IPS-18c (cell line): ENCODE data around the gene MSI2.

Source experiments
- H3K4me3 ChIP-seq: 2 replicates; pipeline ENCODE4 v1.7.0; 2013; ENCODE audit warnings: low read depth, mild to moderate bottlenecking, low read length, moderate library complexity; ENCODE audit not compliant: insufficient read depth
- H3K9me3 ChIP-seq: one replicate; pipeline ENCODE4 v1.6.1; 2013; ENCODE audit warnings: mild to moderate bottlenecking, low read length, moderate library complexity; ENCODE audit not compliant: control insufficient read depth, insufficient read depth

The MSI2 gene

DNA sequence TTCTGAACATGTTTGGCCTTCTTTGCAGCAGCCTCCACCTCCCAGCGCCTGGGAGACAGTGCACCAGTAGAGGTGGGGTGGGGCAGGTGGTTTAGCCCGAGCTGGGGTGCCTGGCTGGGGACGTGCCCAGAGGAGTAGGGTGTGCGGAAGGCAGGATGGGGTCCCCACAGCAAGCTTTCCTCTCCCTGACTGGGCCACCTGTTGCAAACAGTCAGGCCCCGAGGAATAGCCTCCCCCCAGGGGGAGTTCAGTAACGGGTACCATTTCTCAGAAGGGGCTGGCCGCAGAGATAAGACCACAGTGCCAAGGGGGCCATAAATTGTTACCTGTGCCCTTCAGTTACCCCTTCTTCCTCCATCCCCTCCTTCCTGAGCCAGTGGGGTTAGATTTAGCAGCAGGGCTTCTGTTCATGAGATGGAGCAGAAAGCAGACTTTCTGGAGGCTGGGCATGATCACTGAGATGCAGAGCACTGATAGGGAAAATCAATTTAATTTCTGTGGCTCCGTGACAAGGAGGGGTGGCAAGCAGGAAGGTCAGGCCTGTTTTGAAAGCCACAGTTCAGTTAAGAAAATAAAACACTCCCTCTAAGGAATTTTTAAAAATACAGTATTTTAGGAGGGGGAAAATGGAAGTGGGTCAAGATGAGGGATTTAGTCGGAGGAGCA is 181.9 kb downstream of the MSI2 start:
- Histone ChIP-seq H3K4me3 (no peak overlapping the region), H3K9me3 (no peaks in the 10 kb centered on the region)

DNA sequence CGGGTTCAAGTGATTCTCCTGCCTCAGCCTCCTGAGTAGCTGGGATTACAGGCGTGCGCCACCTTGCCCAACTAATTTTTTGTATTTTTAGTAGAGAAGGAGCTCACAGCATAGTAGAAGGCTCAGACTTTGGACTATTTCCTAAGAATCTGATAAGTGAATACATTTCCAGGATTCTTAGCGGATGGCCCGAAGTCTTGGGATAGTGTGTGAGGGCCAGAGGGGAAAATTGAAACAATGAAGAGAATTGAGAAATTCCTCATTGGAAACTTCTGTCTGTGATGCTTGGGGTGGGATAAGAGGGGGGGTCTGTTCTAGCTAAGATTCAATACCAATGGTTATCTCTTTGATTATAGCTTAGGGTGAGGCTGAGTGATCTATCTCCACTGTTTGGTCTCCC is 183.3 kb downstream of the MSI2 start:
- no peaks in the 10 kb centered on the region for H3K9me3 ChIP-seq
- H3K4me3 ChIP-seq = no peak overlapping the region

DNA sequence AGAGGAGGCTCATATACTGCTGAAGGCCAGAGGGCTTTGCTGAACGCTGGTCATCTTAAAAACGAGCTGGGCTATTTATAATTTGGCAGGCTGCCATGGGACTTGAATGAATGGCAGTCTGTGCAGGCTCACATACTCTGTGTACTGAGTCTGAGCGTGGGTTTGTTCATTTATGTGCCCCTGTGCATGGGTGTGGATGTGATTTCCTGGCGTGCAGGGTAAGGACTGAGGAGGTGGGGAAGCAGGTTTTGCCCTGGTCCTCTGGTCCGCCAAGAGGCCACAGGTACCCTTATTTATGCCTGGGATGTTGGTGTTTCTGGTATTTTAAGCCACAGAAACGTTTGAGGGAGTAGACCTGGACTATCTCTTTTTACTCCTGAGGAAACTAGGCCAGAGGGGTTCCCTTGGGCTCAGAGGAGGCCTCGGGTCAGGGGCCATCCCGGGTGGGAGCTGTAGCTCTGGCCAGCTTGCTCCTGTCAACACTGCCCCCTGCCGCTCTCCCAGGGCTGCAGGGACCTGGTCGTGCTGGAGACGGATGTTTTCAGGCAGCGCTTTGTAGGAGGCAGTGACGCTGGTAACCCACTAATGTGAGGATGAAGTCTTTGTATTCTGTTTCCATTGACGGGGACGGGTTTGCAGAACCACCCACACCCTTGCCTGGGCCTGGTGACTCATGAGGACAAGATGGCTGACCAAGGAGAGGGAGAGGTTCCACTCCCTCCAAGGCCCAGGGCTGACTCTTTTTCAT is 184.4 kb downstream of the MSI2 start:
- Histone ChIP-seq H3K9me3 (no peaks in the 10 kb centered on the region), H3K4me3 (no peak overlapping the region)

DNA sequence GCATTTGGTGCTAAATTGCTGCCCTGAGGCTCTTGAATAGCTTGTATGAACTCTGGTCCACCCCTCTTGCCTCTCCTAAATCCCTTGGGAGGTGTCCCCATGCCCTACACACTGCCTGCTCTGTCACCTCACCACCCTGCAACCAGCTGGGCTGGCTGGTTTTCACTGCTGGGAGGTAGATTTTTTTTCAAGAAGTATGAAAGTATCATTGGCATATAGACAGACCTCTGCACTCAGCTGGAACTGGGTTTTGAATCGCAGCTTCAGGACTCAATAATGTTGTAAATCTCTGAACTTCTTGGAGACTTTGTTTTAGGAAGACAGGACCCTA is 184.9 kb downstream of the MSI2 start:
- H3K4me3 ChIP-seq = no peak overlapping the region
- H3K9me3 ChIP-seq = peaks cover 2% of the 10 kb centered on the region

DNA sequence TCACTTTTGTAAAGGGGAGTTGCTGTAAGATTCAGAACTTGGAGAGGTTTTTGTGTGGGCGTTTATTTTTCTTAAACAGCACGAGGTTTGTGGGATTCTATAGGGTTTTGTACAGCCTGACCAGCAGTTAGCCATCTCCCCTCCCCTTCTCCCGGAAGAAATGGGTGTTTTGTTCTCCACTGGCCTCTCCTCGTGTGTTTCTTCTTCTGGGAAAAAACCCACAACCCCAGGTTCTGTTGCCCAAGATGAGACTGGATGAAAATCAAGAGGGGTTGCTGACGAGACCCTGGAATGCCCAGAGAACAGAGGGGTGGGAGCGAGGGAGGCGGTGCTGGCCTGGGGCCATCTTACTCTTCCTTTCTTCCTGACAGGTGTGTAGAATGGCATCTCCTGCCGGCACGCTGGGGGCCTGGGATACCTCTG is 186.1 kb downstream of the MSI2 start:
- H3K4me3 ChIP-seq = no peak overlapping the region

DNA sequence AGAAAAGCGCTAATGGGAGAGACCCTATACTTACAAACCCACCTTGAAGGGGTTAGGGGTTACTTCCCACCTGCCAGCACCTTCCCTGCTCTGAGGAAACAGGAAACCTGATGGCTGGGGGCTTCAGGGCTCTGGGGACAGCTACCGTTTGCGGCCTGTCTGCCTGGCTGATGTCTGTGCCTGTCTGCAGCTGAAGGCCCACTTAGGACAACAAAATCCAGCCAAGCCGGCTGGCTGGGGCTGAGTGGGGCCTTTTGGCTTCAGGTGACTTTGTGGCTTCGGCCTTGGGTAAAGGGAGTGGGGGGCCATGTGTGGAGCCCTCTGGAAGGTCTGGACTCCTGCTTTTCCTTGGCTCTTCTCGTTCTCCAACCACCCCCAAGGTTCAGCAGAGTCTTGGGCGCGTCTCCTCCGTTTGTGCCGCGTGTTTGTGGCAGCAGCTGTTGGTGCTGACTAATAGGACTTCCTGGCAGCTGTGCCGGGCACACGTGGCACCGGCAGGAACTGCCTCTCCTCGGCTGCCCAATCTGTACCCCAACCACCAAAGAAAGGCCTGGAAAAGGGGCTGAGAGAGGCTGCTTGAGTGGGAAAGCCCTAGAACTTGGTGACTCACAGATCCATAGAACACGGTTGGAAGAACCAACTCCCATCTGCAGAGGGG is 186.7 kb downstream of the MSI2 start:
- no peak overlapping the region for H3K4me3 ChIP-seq
- peaks cover 2% of the 10 kb centered on the region for H3K9me3 ChIP-seq

More for the DNA sequence above, 186.1 kb downstream of the MSI2 start:
- H3K9me3 ChIP-seq = peaks cover 2% of the 10 kb centered on the region

DNA sequence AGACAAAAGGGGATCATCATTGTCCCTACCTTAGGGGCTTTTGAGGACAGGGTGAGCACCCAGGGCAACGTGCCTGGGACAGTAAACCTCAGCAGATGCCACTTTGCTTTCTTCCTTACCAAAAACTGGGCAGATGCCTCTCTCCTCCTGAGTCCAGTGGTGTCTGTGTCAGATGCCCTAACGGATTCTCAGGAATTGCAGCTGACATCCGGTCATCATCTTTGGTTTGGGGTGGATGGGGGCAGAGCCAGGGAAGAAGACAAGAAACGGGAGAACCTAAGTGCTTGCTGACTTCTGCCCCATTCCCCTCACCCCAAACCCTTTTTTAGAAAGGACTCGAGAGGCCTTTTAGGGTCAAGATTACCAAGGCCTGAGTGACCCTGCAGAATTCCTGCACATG is 187.5 kb downstream of the MSI2 start:
- no peak overlapping the region for H3K4me3 ChIP-seq

DNA sequence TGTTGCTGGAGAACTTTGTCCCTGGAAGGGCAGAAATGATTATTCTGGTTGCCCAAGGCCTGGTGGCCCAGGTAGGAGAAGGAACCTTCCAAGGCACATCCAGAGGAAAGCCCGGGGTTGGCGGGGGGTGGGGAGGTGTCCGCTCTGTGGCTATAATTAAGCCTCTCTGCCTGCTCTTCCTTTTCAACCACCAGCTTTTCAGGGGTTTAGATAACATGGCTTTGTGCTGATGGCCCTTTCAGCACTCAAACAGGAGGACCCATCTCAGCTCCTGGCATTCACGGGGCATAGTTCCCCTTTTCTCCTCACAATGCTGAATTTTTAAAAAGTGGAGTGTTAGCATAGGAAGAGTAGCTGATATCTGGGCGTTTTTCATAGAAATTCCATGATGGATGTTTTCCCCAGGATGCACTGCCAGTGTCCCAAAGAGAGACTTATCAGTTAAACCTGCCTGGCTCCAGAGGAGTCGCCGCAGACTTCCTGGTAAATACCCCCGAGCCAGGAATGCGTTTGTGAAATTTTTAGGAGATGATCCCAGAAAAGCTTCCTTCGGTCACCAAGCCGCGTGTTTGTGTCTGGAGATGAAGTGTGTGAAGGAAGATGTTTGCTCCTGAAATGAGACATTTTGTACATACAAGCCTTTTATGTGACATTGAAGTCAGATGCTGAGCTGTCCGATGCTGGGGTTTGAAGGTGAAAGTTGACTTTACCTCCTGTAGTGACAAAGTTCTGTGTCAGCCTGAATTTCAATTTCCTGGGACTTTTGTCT is 188.5 kb downstream of the MSI2 start:
- Histone ChIP-seq H3K4me3 (no peak overlapping the region), H3K9me3 (peaks cover 2% of the 10 kb centered on the region)

More for the DNA sequence above, 187.5 kb downstream of the MSI2 start:
- peaks cover 2% of the 10 kb centered on the region for H3K9me3 ChIP-seq

DNA sequence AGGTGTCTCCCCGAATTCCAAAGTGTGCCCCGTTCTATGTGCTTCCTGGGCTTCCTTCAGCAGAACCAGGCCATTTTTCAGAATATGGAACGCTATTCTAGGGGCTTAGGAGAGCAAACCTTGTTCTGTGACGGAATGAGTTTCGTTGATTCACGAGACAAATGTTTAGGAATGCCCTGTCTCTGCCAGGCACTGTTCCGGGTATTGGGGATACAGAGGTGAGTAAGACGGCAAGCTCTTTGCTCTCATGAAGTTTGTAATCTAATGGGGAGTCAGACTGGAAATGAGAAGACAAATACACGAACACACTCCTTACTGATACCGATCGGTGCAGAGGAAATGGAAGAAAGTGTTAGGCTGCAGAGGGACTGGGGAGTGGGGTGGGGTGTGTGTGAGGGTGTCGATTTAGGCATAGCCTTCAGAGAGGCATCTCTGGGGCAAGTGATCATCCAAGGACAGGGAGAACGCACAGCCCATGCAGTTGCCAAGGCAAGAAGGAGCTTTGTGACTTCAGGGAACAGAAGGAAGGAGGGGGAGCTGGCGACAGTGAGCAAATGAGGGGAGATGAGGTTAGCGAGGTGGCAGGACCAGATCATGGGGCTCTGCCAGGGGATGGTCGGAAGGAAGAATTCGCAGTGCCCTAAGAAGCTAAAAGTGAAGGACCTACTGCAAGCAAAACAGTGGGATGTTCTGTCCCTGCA is 189.6 kb downstream of the MSI2 start:
- peaks cover 2% of the 10 kb centered on the region for H3K9me3 ChIP-seq
- H3K4me3 ChIP-seq = no peak overlapping the region

DNA sequence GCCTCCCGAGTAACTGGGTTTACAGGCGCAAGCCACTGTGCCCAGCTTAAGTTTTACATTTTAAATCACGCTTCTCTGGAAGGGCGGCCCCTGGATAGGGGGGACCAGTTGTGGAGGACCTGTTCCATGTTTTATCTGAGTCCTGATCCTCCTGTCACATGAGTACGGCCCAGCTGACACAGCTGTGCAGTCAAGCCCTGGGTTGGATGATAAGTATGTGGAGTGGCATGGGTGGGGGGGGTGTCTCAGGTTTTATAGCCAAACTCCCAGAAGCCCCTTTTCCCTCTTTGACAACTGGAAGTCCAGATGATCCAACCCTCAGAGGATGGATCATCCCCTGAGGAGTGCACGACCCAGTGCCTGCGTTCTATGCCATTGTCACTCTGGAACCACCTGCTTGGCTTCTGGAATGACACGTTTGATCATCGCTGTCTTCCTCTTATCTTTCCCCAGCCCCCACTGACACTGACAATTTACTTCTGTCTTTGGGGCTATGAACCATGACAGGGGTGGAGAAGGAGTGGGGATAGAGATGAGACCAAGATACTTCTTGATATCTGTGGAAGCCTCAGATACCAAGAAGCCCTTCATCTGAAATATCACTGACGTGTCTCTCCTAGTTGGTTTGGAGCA is 191.2 kb downstream of the MSI2 start:
- Histone ChIP-seq H3K9me3 (peaks cover 2% of the 10 kb centered on the region), H3K4me3 (no peak overlapping the region)

DNA sequence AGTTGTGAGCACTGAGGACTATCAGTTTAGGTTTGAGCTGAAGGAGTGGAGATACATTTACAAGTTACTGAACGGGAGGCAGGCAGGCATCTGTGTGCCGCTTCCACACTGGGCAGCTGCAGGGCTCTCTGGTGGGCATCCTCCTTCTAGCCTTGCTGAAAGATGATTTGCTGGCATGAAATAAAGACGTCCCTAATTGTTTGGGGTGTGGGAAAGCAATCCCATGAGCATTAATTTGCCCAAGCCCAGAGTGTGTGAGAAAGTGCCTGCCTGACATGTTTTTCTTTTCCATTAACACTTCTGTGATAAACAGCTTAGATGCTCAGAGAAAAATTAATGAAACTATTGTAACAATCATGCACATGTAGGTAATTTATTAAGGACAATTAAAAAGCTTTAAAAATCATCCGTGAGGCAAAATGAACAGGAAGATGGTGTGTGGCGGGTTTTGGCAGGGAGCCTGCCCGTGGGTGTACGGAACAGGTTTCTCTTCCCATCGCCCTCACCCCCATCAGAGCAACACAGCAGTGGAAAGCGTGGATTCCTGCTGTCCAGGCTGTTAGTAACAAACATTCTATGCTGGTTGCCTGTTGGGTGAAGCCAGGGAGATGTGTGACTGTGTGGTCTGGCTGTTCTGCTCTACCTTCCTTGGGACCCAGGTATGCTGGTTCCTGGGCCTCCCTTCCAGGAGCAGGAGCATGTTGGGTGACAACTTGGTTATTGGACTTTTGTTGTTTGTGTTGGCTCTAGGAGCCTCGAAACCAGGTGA is 191.9 kb downstream of the MSI2 start:
- H3K9me3 ChIP-seq = peaks cover 2% of the 10 kb centered on the region

DNA sequence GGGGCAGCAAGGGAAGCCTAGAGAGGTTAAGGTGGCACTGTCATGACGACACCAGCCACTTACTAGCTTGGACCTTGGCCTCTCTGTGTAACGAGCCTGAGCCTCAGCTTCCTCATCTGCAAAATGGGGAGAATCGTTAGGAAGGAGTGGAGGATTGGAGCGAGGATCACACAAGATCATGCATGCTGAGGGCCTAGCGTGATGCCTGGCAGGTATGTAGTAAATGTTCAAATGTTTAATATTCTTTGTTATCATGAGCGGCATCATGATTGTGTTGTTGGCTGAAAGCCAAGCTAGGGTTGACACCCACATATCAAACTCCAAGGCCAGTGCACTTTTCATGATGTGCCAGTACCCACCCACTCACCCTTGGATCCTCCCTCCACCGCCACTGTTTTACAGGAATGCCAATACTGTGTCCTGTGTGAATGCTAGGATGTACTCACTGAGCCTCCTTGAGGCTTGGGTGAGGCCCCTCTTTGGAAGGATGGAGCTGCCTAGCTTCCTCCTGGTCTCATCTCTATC is 192.5 kb downstream of the MSI2 start:
- Histone ChIP-seq H3K9me3 (peaks cover 2% of the 10 kb centered on the region), H3K4me3 (no peak overlapping the region)

More for the DNA sequence above, 191.9 kb downstream of the MSI2 start:
- H3K4me3 ChIP-seq = no peak overlapping the region

DNA sequence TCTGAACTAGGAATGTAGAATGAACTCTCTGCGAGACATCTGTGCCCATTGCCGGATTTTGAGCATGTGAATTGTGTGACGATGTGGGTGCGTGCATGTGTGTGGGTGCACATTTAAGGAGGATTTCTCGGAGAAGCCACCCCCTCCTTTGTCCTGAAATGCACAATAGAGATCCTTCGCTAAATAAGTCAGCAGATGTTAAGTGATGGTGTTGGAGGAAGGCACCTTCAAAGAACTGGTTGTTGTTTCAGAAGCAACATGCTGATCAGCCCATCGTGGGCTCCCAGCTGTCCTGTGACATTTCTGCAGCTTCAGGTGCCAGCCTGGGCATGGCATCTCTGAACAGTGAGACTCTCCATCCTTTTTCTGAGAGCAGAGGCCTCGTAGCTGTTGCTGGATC is 194.9 kb downstream of the MSI2 start:
- Histone ChIP-seq H3K4me3 (no peak overlapping the region), H3K9me3 (peaks cover under 1% of the 10 kb centered on the region)

DNA sequence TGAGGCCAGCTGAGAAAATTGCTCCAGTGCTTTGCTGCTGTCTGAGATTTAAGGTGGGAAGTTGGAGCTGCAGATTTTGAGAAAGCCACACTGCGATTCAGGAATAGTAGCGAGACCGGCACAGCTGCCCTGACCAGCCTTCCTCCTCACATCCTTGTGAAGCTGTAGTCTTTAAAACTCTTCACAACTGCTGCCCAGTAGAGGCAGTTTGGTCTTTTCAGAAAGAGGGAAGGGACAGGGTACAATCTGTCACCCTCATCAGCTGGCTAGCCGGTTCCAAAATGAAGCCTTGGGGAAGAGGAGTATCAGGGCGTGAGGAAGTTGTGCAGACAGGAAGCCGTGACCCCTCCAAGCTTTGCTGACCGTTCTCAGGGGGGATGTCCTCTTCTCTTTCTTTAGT is 195.3 kb downstream of the MSI2 start:
- no peaks in the 10 kb centered on the region for H3K9me3 ChIP-seq
- no peak overlapping the region for H3K4me3 ChIP-seq

DNA sequence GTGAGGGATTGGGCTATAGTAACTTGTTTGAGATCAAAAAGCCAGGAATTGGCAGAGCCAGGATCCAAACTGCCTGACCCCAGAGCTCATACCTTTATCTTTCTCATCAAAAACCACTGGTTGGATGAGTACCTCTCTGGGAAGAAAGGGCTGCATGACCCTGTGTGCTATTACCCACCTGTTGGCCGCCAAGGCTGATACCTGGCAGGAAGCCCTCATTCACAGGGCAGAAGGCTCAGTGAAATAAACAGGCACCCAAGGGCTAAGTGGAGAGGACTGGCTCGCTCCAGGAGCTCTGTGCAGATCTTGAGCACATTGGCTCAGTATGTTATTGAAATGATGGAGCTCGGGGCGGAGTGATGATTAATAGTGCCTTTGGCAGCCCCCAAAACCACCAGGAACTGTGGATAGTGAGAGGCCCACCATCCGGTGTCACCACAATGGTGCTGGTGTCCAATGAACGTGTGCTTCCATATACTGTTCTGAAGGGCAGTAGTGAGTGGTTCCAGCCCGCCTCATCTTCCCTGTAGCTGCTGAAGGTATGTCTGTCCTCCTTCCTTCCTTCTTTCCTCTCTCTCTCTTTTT is 197.6 kb downstream of the MSI2 start:
- no peaks in the 10 kb centered on the region for H3K9me3 ChIP-seq

DNA sequence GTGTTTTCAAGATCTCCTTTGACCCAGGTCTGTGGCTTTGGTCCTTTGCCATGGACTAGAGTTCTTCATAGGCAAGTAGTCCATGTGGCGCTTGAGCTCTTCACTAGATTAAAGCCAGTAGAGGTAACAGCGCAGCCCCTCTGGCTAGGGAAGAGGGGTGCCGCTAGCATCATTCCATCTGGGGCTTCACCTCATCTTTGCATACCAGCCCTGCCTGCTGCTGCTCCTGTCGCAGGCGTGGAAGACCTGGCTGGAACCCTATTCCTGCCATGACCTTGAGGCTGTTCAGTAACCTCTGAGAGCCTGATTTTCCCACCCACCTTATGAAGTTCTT is 198.4 kb downstream of the MSI2 start:
- H3K4me3 ChIP-seq = no peak overlapping the region
- no peaks in the 10 kb centered on the region for H3K9me3 ChIP-seq

More for the DNA sequence above, 197.6 kb downstream of the MSI2 start:
- no peak overlapping the region for H3K4me3 ChIP-seq
